HL-60/S4 treated with retinoic acid at 250 ng/mL for 4 days and 3 days (cell line): ENCODE results near the gene GPR78.

Source experiments
- in situ Hi-C: fragments of 300-500 bp; cut with MboI; formaldehyde crosslinking; loops from 2 replicates; pipeline ENCODE4 v1.7.0; 2022; ENCODE audit warnings: low sequenced_read_pairs

The GPR78 gene

GRCh38 chr4:8598391-8599090 lies 18.3 kb downstream of the GPR78 start:
- in situ Hi-C loops, result no loop called here

- in situ Hi-C loops, result no loop called here
These were observed 18.9 kb downstream of the GPR78 start for GRCh38 chr4:8599091-8599460.

GRCh38 chr4:8599657-8600056 lies 19.5 kb downstream of the GPR78 start:
- in situ Hi-C loops, result no loop called here

GRCh38 chr4:8600266-8600665 lies 20.1 kb downstream of the GPR78 start:
- in situ Hi-C loops, result no loop called here

GRCh38 chr4:8600686-8601085 lies 20.5 kb downstream of the GPR78 start:
- in situ Hi-C loops, result no loop called here

GRCh38 chr4:8601086-8601485 lies 20.9 kb downstream of the GPR78 start:
- in situ Hi-C loops, result no loop called here

- in situ Hi-C loops, result no loop called here
These were observed 21.4 kb downstream of the GPR78 start for GRCh38 chr4:8601556-8601955.

GRCh38 chr4:8602686-8603430 lies 22.7 kb downstream of the GPR78 start:
- in situ Hi-C loops, result no loop called here

GRCh38 chr4:8603931-8604330 lies 23.7 kb downstream of the GPR78 start:
- in situ Hi-C loops, result no loop called here

GRCh38 chr4:8605289-8605688 lies 25.1 kb downstream of the GPR78 start:
- in situ Hi-C loops, result no loop called here

- in situ Hi-C loops, result no loop called here
These were observed 26.3 kb downstream of the GPR78 start for GRCh38 chr4:8606476-8606875.

- in situ Hi-C loops, result no loop called here
These were observed 26.8 kb downstream of the GPR78 start for GRCh38 chr4:8606966-8607365.

GRCh38 chr4:8607603-8608481 lies 27.6 kb downstream of the GPR78 start:
- in situ Hi-C loops, result no loop called here

- in situ Hi-C loops, result no loop called here
These were observed 28.7 kb downstream of the GPR78 start for GRCh38 chr4:8608714-8609391.

- in situ Hi-C loops, result no loop called here
These were observed 29.2 kb downstream of the GPR78 start for GRCh38 chr4:8609406-8609805.

- in situ Hi-C loops, result no loop called here
These were observed 29.7 kb downstream of the GPR78 start for GRCh38 chr4:8609824-8610350.

GRCh38 chr4:8610858-8611616 lies 30.8 kb downstream of the GPR78 start:
- in situ Hi-C loops, result no loop called here

GRCh38 chr4:8612646-8613045 lies 32.5 kb downstream of the GPR78 start:
- in situ Hi-C loops, result no loop called here

- in situ Hi-C loops, result no loop called here
These were observed 33.5 kb downstream of the GPR78 start for GRCh38 chr4:8613421-8614364.
